Measurements from ENCODE around the gene IMPG2. TPM values are rescaled to one million over a fixed set of nuclear protein-coding genes. Genes with fewer than 3 reads are reported as not detected.

The IMPG2 gene
- polyA plus RNA-seq, 1 donor (not counting 4 experiments of a cell fraction or from before 2014, with no cell fraction given) = 0.16 TPM

DNA sequence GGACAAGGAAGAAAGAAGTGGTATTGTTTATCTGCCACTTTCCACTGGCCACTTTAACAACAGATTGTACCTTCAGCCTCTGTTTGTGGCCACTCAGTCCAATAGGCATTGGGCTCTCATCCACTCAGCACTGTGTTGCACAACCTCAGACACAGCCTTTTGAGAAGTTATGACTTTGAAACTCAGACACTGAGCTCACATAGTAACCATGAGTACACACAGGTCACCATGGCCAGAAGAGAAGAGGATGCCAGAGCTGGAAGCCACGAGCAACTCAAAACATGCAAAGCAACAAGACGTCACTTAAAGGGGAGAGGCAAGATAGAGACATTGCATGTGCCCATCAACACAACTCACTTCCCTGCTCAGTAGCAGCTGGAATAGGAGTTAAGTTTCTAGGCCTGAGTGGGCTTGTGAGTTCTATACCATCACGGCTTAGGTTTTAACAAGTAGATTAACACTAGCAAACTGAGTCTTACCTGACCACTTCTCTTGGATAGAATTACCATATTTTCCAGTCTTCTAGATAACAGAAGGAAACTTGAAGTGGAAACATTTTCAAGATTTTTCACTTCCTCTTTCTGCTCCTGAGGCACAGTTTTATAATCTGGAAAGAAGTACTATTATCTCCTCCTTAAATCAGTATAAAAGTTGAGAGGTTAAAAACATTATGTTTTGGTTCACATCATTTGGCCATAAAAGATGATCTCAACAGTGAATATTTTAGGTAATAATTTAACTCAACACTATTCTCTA, 103.5 kb downstream of the IMPG2 start:
- no peak overlapping the region for H3K4me2 ChIP-seq (ENCODE audit: control insufficient read depth, extremely low read depth, insufficient read depth, low read depth, low read length)
- H3K36me3 ChIP-seq (ENCODE audit: control insufficient read depth in 2 of 2, extremely low read depth in 1 of 2, insufficient read depth in 2 of 2, low read length in 2 of 2) = no peaks in the 10 kb centered on the region
- no peak overlapping the region for H3K4me3 ChIP-seq (ENCODE audit: control insufficient read depth in 2 of 3, extremely low read depth in 1 of 3, insufficient read depth in 2 of 3, low read depth in 1 of 3, low read length in 3 of 3)
- H3K79me2 ChIP-seq (ENCODE audit: control insufficient read depth, insufficient read depth, low read length) = no peaks in the 10 kb centered on the region
- no peak overlapping the region for H2AFZ ChIP-seq (ENCODE audit: control insufficient read depth, low read length)
- H3K9ac ChIP-seq (ENCODE audit: control insufficient read depth, extremely low read depth, insufficient read depth, low read length) = no peak overlapping the region
- H3K27ac ChIP-seq (ENCODE audit: control insufficient read depth, insufficient read depth, low read length) = no peak overlapping the region
- no peak for FAIRE-seq
- no peaks in the 10 kb centered on the region for H3K9me1 ChIP-seq (ENCODE audit: control insufficient read depth, extremely low read depth, insufficient read depth, low read length)
- no peaks in the 10 kb centered on the region for H3K9me3 ChIP-seq (ENCODE audit: control insufficient read depth, low read depth, low read length)
- H4K20me1 ChIP-seq (ENCODE audit: control insufficient read depth, extremely low read depth, insufficient read depth, low read length) = no peaks in the 10 kb centered on the region
- DNase-seq (ENCODE audit: low read depth, low spot score) = no peak
- H3K27me3 ChIP-seq (ENCODE audit: control insufficient read depth, extremely low read depth, insufficient read depth, low read length) = no peaks in the 10 kb centered on the region
- H3K4me1 ChIP-seq (ENCODE audit: control insufficient read depth, extremely low read depth, insufficient read depth, low read length) = no peaks in the 10 kb centered on the region
- TF ChIP-seq EZH2 (IDR thresholded peaks at IDR 0.05; ENCODE audit: low read length) (no peak), CTCF (optimal IDR thresholded peaks at IDR 0.05 in 1 of 3, IDR thresholded peaks at IDR 0.05 in 1 of 3, conservative IDR thresholded peaks at IDR 0.05 in 1 of 3; ENCODE audit: extremely low read depth in 1 of 3, insufficient read depth in 2 of 3, low read length in 3 of 3) (no peak)
- dilution Hi-C loops (cut with MboI; ENCODE audit: extremely low pct_ligation_motif_present, low sequenced_read_pairs) = no loop called here

DNA sequence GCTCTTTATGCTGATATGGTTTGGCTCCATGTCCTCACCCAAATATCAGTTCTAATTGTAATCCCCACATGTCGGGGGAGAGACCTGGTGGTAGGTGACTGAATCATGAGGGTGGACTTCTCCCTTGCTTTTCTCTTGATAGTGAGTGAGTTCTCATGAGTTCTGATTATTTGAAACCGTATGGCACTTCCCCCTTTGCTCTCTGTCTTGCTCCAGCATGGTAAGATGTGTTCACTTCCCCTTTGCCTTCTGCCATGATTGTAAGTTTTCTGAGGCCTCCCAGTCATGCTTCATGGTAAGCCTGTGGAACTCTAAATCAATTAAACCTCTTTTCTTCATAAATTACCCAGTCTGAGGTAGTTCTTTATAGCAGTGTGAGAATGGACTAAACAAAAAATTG, 107.6 kb downstream of the IMPG2 start:
- dilution Hi-C loops (cut with MboI; ENCODE audit: extremely low pct_ligation_motif_present, low sequenced_read_pairs) = no loop called here

More for the DNA sequence above, 107.6 kb downstream of the IMPG2 start:
- H3K9me1 ChIP-seq (ENCODE audit: control insufficient read depth, extremely low read depth, insufficient read depth, low read length) = no peaks in the 10 kb centered on the region
- no peak for DNase-seq (ENCODE audit: low read depth, low spot score)
- TF ChIP-seq CTCF (optimal IDR thresholded peaks at IDR 0.05 in 1 of 3, IDR thresholded peaks at IDR 0.05 in 1 of 3, conservative IDR thresholded peaks at IDR 0.05 in 1 of 3; ENCODE audit: extremely low read depth in 1 of 3, insufficient read depth in 2 of 3, low read length in 3 of 3) = no peak
- TF ChIP-seq EZH2 (IDR thresholded peaks at IDR 0.05; ENCODE audit: low read length) = no peak
- no peak overlapping the region for H3K4me2 ChIP-seq (ENCODE audit: control insufficient read depth, extremely low read depth, insufficient read depth, low read depth, low read length)
- H3K4me1 ChIP-seq (ENCODE audit: control insufficient read depth, extremely low read depth, insufficient read depth, low read length) = no peaks in the 10 kb centered on the region
- no peaks in the 10 kb centered on the region for H3K79me2 ChIP-seq (ENCODE audit: control insufficient read depth, insufficient read depth, low read length)
- no peak overlapping the region for H3K27ac ChIP-seq (ENCODE audit: control insufficient read depth, insufficient read depth, low read length)
- H3K9ac ChIP-seq (ENCODE audit: control insufficient read depth, extremely low read depth, insufficient read depth, low read length) = no peak overlapping the region
- H3K9me3 ChIP-seq (ENCODE audit: control insufficient read depth, low read depth, low read length) = no peaks in the 10 kb centered on the region
- H3K4me3 ChIP-seq (ENCODE audit: control insufficient read depth in 2 of 3, extremely low read depth in 1 of 3, insufficient read depth in 2 of 3, low read depth in 1 of 3, low read length in 3 of 3) = no peak overlapping the region
- H3K36me3 ChIP-seq (ENCODE audit: control insufficient read depth in 2 of 2, extremely low read depth in 1 of 2, insufficient read depth in 2 of 2, low read length in 2 of 2) = no peaks in the 10 kb centered on the region
- H3K27me3 ChIP-seq (ENCODE audit: control insufficient read depth, extremely low read depth, insufficient read depth, low read length) = no peaks in the 10 kb centered on the region
- H4K20me1 ChIP-seq (ENCODE audit: control insufficient read depth, extremely low read depth, insufficient read depth, low read length) = no peaks in the 10 kb centered on the region
- no peak for FAIRE-seq
- no peak overlapping the region for H2AFZ ChIP-seq (ENCODE audit: control insufficient read depth, low read length)
